Ishikawa (cell line): ENCODE results near the gene NFIB.

ENCODE experiments used
- CEBPB ChIP-seq: IDR thresholded peaks from 2 replicates; pipeline ENCODE4 v1.6.1; 2012
- CREB1 ChIP-seq: IDR thresholded peaks from 2 replicates; pipeline ENCODE4 v1.6.1; 2012; ENCODE audit warnings: low read depth
- EGR1 ChIP-seq: IDR thresholded peaks from 2 replicates; pipeline ENCODE4 v1.6.1; 2012
- EP300 ChIP-seq: IDR thresholded peaks from 2 replicates; pipeline ENCODE4 v1.6.1; 2012; ENCODE audit warnings: borderline replicate concordance
- FOXM1 ChIP-seq: IDR thresholded peaks from 2 replicates; pipeline ENCODE4 v1.6.1; 2012; ENCODE audit warnings: low read depth, borderline replicate concordance
- NFIC ChIP-seq: IDR thresholded peaks from 2 replicates; pipeline ENCODE4 v1.6.1; 2012
- RAD21 ChIP-seq: IDR thresholded peaks from 2 replicates; pipeline ENCODE4 v1.6.1; 2012; ENCODE audit warnings: low read depth
- TAF1 ChIP-seq: IDR thresholded peaks from 2 replicates; pipeline ENCODE4 v1.6.1; 2012; ENCODE audit warnings: low read depth, mild to moderate bottlenecking
- TCF12 ChIP-seq: IDR thresholded peaks from 2 replicates; pipeline ENCODE4 v1.6.1; 2012; ENCODE audit warnings: low read depth
- TEAD4 ChIP-seq: IDR thresholded peaks from 2 replicates; pipeline ENCODE4 v1.6.1; 2012
- YY1 ChIP-seq: IDR thresholded peaks from 2 replicates; pipeline ENCODE4 v1.6.1; 2012; ENCODE audit warnings: low read depth
- ZBTB7A ChIP-seq: IDR thresholded peaks from 2 replicates; pipeline ENCODE4 v1.6.1; 2012; ENCODE audit warnings: low read depth
- TF ChIP-seq, protein P1 (sequence below): IDR thresholded peaks from 2 replicates; pipeline ENCODE4 v1.6.1; 2012
- TF ChIP-seq, protein P2 (sequence below): IDR thresholded peaks from 2 replicates; pipeline ENCODE4 v1.6.1; 2012
- TF ChIP-seq, protein P3 (sequence below): IDR thresholded peaks from 2 replicates; pipeline ENCODE4 v1.6.1; 2012; ENCODE audit warnings: low read depth, mild to moderate bottlenecking

NFIB gene

DNA sequence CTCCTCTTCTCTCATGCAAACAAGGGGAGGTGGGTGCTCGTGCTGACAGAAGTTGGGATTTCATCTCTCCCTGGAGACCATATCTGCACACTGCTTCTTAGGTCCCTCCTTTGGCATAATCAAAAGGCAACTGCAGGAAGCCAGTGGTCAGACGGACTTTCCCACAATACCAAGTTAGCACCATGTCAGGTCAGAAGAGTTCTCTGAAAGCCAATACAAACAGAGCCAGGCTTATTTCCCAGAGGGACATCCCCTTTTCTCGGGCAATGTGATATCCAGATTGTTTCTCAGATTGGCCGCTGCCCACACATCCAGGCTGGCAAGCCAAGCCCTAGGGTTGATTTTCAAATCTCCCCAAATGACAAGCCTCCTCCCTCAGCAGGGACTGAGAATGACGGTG, 241.1 kb downstream of the NFIB start:
- TF ChIP-seq, protein P1, sequence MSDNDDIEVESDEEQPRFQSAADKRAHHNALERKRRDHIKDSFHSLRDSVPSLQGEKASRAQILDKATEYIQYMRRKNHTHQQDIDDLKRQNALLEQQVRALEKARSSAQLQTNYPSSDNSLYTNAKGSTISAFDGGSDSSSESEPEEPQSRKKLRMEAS, result no peak
- TF ChIP-seq, protein P2, sequence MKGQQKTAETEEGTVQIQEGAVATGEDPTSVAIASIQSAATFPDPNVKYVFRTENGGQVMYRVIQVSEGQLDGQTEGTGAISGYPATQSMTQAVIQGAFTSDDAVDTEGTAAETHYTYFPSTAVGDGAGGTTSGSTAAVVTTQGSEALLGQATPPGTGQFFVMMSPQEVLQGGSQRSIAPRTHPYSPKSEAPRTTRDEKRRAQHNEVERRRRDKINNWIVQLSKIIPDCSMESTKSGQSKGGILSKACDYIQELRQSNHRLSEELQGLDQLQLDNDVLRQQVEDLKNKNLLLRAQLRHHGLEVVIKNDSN, result no peak
- TF ChIP-seq EGR1, result no peak
- no peak for TF ChIP-seq TCF12
- no peak for TF ChIP-seq NFIC

DNA sequence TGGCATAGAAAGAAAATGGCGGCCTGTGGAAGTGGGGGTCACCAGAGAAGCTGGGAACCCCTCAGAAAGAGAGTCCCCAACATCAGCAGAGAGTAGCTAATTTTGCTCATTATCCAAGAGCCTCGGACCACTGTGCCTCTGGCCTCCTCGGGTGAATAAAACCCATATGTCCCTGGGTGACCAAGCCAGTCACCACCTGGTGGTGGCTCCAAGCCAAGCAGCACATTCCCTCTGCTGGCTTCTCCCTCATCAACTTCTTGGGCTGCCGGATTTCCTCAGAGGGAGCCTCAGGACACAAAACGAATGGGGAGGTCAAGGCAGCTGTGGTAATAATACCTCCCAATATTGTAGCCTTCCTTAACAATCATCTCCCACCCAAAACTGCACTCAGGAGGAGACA, 242.5 kb downstream of the NFIB start:
- TF ChIP-seq RAD21, result peak; percentile 13; the same call in 1 of the 2 replicates
- TF ChIP-seq FOXM1, result no peak

DNA sequence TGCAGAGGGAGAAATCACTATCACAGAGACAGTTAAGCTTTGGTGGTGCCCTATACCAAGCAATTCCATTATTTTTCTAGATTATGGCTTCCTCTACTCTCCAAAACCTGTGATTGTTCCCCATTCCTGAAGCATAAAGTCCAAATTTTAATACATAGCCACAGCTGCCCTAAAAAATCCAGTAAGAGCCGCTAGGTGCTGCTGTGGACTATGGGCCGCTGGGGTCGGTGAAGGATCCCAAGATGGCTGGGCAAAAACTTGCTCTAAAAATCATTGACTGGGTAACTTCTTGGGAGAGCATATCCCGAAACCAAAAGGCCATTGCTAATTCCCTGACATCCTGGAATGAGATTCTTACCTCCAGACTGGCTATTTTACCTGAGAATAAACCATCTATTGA, 245.3 kb downstream of the NFIB start:
- TF ChIP-seq, protein P1, result no peak
- TF ChIP-seq, protein P3, sequence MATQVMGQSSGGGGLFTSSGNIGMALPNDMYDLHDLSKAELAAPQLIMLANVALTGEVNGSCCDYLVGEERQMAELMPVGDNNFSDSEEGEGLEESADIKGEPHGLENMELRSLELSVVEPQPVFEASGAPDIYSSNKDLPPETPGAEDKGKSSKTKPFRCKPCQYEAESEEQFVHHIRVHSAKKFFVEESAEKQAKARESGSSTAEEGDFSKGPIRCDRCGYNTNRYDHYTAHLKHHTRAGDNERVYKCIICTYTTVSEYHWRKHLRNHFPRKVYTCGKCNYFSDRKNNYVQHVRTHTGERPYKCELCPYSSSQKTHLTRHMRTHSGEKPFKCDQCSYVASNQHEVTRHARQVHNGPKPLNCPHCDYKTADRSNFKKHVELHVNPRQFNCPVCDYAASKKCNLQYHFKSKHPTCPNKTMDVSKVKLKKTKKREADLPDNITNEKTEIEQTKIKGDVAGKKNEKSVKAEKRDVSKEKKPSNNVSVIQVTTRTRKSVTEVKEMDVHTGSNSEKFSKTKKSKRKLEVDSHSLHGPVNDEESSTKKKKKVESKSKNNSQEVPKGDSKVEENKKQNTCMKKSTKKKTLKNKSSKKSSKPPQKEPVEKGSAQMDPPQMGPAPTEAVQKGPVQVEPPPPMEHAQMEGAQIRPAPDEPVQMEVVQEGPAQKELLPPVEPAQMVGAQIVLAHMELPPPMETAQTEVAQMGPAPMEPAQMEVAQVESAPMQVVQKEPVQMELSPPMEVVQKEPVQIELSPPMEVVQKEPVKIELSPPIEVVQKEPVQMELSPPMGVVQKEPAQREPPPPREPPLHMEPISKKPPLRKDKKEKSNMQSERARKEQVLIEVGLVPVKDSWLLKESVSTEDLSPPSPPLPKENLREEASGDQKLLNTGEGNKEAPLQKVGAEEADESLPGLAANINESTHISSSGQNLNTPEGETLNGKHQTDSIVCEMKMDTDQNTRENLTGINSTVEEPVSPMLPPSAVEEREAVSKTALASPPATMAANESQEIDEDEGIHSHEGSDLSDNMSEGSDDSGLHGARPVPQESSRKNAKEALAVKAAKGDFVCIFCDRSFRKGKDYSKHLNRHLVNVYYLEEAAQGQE, result no peak
- TF ChIP-seq TAF1 (no peak), FOXM1 (no peak), YY1 (no peak), CREB1 (no peak), CEBPB (no peak), EGR1 (no peak), ZBTB7A (no peak), RAD21 (no peak), TCF12 (no peak), EP300 (no peak)
- TF ChIP-seq, protein P2, result no peak

DNA sequence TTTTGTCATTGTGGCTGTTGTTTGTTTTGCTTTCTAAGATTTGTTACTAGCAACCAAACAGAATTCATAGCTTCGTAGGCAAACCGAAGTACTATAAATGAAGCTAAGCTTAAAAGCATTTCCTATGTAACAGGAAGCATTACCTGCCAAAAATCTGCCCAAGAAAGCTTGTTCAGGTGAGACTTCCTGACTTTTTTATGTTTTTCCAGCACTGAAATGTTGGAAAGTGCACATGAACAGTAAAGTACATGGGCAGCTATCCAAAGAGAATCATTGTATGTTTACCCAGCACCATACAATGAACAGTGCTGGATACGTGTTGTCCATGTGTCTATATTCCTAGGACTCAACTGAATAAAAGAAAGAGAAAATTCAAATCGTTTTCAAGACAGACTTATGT, 247.1 kb downstream of the NFIB start:
- TF ChIP-seq, protein P2, result no peak
- TF ChIP-seq, protein P1, result no peak
- TF ChIP-seq YY1 (no peak), EGR1 (no peak), CEBPB (no peak), EP300 (no peak), TAF1 (no peak), TEAD4 (no peak), CREB1 (no peak), FOXM1 (no peak)
- TF ChIP-seq, protein P3, result no peak

DNA sequence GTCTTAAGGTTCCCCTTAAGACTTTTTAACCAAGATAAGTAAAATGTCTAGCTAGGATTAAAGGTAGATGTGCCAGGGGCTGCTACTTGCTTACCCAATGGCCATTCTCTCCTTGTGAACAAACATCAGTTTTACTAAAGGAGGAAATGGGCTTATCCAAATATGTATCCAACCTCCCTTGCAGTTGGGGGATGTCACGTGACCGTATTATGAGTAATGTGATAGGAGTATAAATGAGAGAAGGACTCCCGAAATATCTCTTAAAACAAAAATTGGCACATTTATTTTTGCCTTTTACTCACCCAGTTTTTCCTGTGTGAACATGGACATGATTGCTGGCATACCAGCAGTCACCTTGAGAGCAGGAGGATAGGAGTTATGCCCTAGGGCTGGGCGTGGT, 247.9 kb downstream of the NFIB start:
- TF ChIP-seq, protein P2, result no peak
- TF ChIP-seq, protein P3, result no peak
- no peak for TF ChIP-seq TEAD4
- TF ChIP-seq ZBTB7A, result no peak
- TF ChIP-seq RAD21, result no peak
- TF ChIP-seq TCF12, result no peak
- TF ChIP-seq NFIC, result no peak
- TF ChIP-seq, protein P1, result no peak
- no peak for TF ChIP-seq CEBPB
- no peak for TF ChIP-seq TAF1
- TF ChIP-seq YY1, result no peak
- no peak for TF ChIP-seq CREB1
- TF ChIP-seq EP300, result no peak
- no peak for TF ChIP-seq FOXM1
- TF ChIP-seq EGR1, result no peak
